Activated T-cell treated with anti-CD3 and anti-CD28 coated beads, Interleukin-2, amount 50 U/mL, for 72 hours (primary cell): ENCODE results near the gene SYNJ2BP. TPM values are rescaled to one million over a fixed set of nuclear protein-coding genes. Genes with fewer than 3 reads are reported as not detected.

Source experiments
- total RNA-seq, 2 donors: library from RNA; stranded (reverse); gene quantifications; one replicate each; pipeline ENCODE4 v1.2.3, GENCODE V29; 2022

The SYNJ2BP gene
- total RNA-seq, 2 donors from 2014 or later = 3.3 to 4.4 TPM

Other genes starting within 250 kb of the SYNJ2BP start
- under 1 TPM; 0.55 to 0.93 TPM for gene SLC8A3, start 228.1 kb downstream of the SYNJ2BP start, total RNA-seq
- 10 to 100 TPM; 39.2 to 39.3 TPM for gene COX16, start 57.4 kb downstream of the SYNJ2BP start, total RNA-seq
- under 1 TPM in 1 of 2 donors, not detected in 1; 0.14 TPM for gene ADAM21, start 35.1 kb upstream of the SYNJ2BP start, total RNA-seq
- 1 to 10 TPM; 1.2 to 1.3 TPM for gene ADAM20, start 117.9 kb upstream of the SYNJ2BP start, total RNA-seq
- gene MED6, start 183.6 kb upstream of the SYNJ2BP start, total RNA-seq = 10 to 100 TPM; 47.9 to 49.0 TPM
- 10 to 100 TPM; 10.5 to 10.9 TPM for gene TTC9, start 224.8 kb upstream of the SYNJ2BP start, total RNA-seq